Cardiac fibroblast (primary cell): ENCODE data around the gene TFEB.

Experiments
- DNase-seq, 2 donors: peaks; one replicate each; pipeline versions ENCODE4 v3.0.0 to v3.0.0-alpha.2; 2010; ENCODE audit warnings: low read depth in 2 of 2
- H3K4me3 ChIP-seq, 2 donors: replicated peaks in 1 of 2; 1 replicate in 1 of 2; 2 replicates in 1 of 2; pipeline ENCODE4 v1.5.1; 2011; ENCODE audit warnings: low read depth in 2 of 2, low read length in 2 of 2, mild to moderate bottlenecking in 2 of 2, moderate library complexity in 1 of 2
- TF ChIP-seq, protein P1 (sequence below): IDR thresholded peaks from one replicate; pipeline ENCODE4 v1.5.1; 2011; ENCODE audit warnings: low read depth, mild to moderate bottlenecking, low read length, inconsistent platforms

Gene TFEB

DNA sequence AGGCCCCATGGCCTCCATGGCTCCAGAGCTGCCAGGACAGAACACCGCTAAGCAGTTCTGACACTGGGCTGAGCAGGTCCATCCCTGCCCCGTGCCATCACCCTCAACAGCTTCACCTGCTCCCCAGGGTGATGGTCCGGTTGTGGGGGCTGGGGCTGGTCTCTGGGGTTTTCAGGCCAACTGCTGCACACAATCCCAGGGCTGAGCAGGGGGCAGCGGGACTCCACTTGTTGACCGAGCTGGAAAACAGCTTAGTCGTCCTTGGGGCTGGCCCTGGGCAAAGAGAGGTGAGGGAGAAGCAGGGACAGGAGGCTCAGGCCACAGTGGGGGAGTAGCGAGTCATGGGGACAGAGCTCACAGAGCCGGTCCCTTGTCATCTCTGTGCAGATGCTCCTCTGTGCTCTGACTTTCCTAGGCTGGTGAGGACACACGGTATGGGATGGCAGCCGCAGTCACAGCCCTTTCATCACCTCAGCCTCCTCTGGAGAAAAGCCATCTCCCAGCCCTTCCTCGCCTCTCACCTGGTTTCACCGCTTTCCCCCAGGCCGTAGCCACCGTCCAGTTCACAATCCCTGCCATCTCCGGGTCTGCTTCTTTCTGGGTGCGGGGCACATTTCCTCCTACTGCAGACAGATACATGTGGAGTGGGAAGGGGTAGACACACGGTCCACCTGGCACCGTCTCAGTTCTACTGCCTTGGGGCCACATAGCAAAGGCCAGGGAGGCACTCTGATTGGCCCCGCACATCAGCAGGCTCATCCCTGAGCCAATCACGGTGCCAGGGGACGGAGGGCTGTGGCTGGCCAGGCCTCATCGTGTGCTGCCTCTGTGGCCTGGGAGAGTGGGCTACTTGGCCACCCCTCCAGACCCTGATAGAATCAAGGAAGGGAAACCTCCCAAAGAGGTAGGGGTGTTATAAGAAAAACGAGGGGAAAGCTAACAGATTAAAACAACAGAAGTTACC lies 78.0 kb downstream of the TFEB start:
- H3K4me3 ChIP-seq = no peak overlapping the region
- TF ChIP-seq, protein P1, sequence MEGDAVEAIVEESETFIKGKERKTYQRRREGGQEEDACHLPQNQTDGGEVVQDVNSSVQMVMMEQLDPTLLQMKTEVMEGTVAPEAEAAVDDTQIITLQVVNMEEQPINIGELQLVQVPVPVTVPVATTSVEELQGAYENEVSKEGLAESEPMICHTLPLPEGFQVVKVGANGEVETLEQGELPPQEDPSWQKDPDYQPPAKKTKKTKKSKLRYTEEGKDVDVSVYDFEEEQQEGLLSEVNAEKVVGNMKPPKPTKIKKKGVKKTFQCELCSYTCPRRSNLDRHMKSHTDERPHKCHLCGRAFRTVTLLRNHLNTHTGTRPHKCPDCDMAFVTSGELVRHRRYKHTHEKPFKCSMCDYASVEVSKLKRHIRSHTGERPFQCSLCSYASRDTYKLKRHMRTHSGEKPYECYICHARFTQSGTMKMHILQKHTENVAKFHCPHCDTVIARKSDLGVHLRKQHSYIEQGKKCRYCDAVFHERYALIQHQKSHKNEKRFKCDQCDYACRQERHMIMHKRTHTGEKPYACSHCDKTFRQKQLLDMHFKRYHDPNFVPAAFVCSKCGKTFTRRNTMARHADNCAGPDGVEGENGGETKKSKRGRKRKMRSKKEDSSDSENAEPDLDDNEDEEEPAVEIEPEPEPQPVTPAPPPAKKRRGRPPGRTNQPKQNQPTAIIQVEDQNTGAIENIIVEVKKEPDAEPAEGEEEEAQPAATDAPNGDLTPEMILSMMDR = no peak
- DNase-seq = no peak

DNA sequence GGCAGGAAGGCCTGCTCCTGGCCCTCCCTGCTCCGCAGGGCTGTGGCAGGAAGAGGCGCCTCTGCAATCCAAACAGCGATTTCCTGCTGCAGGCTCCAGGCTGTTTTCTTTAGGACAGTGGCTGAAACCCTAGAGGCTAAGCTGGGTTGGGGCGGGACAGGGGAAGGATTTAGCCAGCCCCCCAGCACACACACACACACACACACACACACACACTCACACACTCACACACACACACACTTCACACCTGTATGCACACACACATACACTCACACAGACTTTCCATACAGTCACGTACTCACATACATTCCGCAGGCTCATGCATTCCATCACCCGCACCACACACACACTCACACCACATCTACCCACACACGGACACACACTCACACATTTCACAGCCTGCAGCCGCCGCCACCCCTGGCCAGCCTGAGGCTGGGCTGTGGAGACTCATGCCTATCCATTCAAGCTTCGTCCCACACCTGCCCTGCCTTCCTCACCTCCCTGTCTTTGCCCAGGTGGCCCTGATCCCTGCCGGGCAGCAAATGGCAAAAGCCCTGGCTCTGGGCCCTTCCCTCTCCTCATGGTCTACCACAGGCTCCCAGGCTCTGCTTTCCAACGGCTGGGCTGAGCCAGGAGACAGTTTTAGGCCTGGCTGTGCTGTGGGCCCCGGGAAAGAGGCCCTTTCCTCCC lies 79.3 kb downstream of the TFEB start:
- DNase-seq = peak; percentile 36 to 56
- no peak overlapping the region for H3K4me3 ChIP-seq
- TF ChIP-seq, protein P1 = no peak

DNA sequence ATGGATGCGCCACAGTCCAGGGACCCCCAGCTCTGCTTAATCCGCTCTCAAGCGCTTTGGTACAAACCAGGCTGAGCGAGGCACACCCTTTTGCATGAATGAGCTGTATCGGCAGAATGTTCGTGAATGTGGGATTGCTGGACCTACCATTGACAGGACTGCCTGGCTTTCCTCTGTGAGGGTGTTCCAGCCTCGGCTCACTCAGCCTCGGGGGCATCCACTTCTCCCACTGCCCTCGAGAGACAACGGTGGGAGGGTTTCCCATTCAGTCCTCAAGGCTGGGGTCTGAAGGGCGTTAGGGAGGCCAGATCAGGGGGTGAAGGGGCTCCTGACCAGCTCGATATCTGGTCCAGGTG lies 79.8 kb downstream of the TFEB start:
- TF ChIP-seq, protein P1 = no peak
- no peak for DNase-seq
- no peak overlapping the region for H3K4me3 ChIP-seq

DNA sequence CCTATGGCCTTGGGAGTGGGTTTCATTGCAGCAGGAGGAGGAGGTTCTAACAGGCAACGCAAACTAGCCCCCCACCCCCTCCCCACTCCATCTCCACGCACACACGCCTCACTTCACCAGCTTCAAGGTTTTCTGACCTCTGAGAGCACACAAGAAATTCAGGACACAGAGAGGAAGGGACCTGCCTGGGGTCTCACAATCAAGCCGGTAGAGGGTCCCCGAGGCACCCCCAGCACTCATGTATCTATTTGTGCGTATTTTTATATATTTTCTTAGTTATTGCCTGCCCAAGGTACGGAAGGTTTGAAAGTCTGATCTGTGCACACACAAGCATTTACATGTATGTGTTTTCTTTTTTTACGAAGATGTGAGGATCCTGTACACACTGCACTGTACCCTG lies 80.2 kb downstream of the TFEB start:
- TF ChIP-seq, protein P1 = no peak
- no peak for DNase-seq
- no peak overlapping the region for H3K4me3 ChIP-seq

DNA sequence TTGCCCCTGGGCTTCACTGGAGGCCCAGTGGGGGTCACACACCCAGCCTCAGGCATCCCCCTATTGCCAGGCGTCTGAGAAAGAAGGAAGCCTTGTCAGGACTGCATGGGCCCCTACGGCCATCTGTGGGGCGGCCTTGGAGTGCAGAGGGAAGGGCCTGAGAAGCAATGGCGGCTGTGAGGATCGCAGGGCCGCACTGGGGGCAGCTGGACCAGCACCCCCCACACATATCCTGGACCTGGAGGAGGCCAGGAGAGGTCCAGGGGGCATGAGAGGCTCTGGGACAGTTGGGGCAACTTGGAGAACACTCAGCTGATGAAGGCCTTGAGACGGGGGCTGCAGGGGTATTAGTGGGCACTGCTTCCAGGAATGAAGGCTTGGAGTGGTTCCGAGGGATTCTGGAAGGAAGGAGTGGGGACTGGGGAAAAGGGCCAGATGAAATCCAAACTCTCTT lies 80.7 kb downstream of the TFEB start:
- DNase-seq = no peak
- TF ChIP-seq, protein P1 = no peak
- no peak overlapping the region for H3K4me3 ChIP-seq

DNA sequence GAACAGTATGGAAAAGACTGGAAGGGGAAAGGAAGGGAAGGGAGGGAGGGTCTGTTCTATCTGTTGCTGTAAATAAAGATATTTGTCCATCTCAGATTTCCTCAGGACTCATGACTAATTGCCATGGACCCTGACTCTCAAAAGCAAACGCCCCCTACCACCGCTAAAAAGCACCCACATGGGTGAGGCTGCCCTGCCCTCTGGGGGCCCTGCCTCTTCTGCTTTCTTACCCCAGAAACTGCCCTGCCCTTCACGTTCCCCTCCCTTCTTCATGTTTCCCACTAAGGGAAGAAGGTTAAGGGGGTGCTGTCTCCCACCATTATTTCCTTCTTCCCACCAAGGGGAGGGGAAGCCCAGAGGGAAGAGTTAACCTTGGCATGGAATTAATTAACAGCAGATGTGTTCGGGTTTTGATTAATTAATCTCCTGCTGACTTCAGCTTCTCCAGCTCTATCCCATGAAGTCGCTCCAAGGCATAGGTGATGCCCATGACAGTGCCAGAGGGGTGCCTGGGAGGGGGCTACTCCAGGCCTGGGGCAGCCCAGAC lies 81.2 kb downstream of the TFEB start:
- no peak overlapping the region for H3K4me3 ChIP-seq
- no peak for DNase-seq
- TF ChIP-seq, protein P1 = no peak
